ENCODE data around the gene COX7B. TPM values are rescaled to one million over a fixed set of nuclear protein-coding genes. Genes with fewer than 3 reads are reported as not detected.
A peak's percentile ranks its signal among the peaks of the same experiment; 100 is the strongest.
"Not testable (repeated sequence)": the region's sequence is repeated elsewhere in the genome, so short reads cannot be mapped to it uniquely, and the experiment has no call there.

COX7B gene
- total RNA-seq (2022) (245 and 344 TPM in 2 replicates), Bru-seq, nascent RNA (percentile 92 among the genes with signal in this experiment), BruChase-seq, experiment 1, labeled RNA remaining after a 6-hour chase (percentile 85 among the genes with signal in this experiment), BruChase-seq, experiment 2, labeled RNA remaining after a 2-hour chase (percentile 88 among the genes with signal in this experiment)
- long read RNA-seq, transcript COX7B-203 (3 exons, 2,471 nt): major isoform, 311 of 326 reads
- long read RNA-seq, partial matches to known transcripts: 4 of 326 reads
- long read RNA-seq, other reads (novel, unspliced or antisense): 5 of 326 reads

DNA sequence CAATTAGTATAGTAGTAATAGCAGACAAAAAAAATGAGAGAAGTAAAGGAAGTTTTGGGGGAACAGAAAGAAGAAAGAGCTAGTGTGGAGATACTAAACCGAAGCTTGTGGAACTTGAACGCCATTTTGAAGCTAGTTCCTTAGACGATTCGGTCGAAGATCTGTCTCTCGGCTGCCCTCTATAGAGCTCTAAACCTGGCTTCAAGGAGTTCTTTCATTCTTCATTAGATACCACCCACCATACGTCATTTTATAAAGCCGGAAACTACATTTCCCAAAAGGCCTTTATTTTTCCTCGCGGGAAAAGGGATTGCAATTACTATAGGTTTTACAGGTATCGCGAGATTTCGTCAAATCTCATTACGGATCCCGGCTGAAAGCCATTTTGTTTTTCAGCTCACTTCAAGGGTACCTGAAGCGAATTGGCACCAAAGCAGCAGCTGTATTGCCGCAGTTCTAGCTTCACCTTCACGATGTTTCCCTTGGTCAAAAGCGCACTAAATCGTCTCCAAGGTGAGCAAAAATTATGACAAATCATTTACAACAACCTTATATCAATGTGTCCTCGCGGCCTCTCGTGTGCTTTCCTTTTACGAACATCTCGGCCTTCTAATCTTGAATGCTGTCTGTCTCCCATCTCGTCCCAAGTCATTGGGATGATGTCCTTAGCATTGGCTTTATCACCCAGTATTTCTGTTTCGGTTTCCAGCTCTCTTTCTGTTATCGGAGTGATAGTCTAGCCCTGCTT, at the start of gene COX7B:
TSS of gene COX7B (plus strand) at position 388 of the 748 bp plus-strand sequence. CDS start at position 474, 86 bp downstream.
- peak; percentile 16 for TF ChIP-seq CTCF (IDR thresholded peaks at IDR 0.05; ENCODE audit: unreplicated experiment)
- no TSS peak for BruUV-seq (replicated peaks)
- ChIA-PET CTCF (interaction anchor here (0.5 to 2.4 kb wide), 11 partner anchors 10 to 1663 kb away, joined by 3 to 11 read pairs (median 3); partner anchors contain the start of gene ATP7A), POLR2A (interaction anchor here (0.7 to 3.1 kb wide), 15 partner anchors 11 to 431 kb away, joined by 3 to 77 read pairs (median 3); partner anchors contain the start of genes ATP7A and PGK1)
- intact Hi-C loops (cut with micrococcal nuclease): no loop called here
- Mint-ChIP-seq H3K27ac (ENCODE audit: low read depth, unreplicated experiment) (peak within 1 kb of the TSS; percentile 98), H3K27me3 (ENCODE audit: insufficient read depth, unreplicated experiment) (no peaks in the 10 kb centered on the region), H3K9me3 (ENCODE audit: unreplicated experiment) (no peaks in the 10 kb centered on the region), H3K4me3 (ENCODE audit: unreplicated experiment) (peak within 1 kb of the TSS; percentile 91), H3K4me1 (ENCODE audit: insufficient read depth, unreplicated experiment) (peaks cover 4% of the 10 kb centered on the region), H3K36me3 (ENCODE audit: insufficient read depth, unreplicated experiment) (peaks cover 34% of the 10 kb centered on the region)
- peak; percentile 94 for DNase-seq (ENCODE audit: unreplicated experiment)

GRCh38 chrX:77875372-77875771, 23.9 kb upstream of the COX7B start:
- H3K9me3 Mint-ChIP-seq (ENCODE audit: unreplicated experiment): no peaks in the 10 kb centered on the region

DNA sequence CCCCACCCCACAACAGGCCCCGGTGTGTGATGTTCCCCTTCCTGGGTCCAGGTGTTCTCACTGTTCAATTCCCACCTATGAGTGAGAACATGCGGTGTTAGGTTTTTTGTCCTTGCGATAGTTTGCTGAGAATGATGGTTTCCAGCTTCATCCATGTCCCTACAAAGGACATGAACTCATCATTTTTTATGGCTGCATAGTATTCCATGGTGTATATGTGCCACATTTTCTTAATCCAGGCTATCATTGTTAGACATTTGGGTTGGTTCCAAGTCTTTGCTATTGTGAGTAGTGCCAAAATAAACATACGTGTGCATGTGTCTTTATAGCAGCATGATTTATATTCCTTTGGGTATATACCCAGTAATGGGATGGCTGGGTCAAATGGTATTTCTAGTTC, 17.9 kb upstream of the COX7B start:
- H3K4me3 Mint-ChIP-seq (ENCODE audit: unreplicated experiment); BruUV-seq (replicated peaks); intact Hi-C loops (cut with micrococcal nuclease); POLR2A ChIA-PET; DNase-seq (ENCODE audit: unreplicated experiment); H3K27me3 Mint-ChIP-seq (ENCODE audit: insufficient read depth, unreplicated experiment); CTCF ChIA-PET; H3K9me3 Mint-ChIP-seq (ENCODE audit: unreplicated experiment); H3K27ac Mint-ChIP-seq (ENCODE audit: low read depth, unreplicated experiment); H3K4me1 Mint-ChIP-seq (ENCODE audit: insufficient read depth, unreplicated experiment): not testable (repeated sequence)
- H3K36me3 Mint-ChIP-seq (ENCODE audit: insufficient read depth, unreplicated experiment): peaks cover 18% of the 10 kb centered on the region

More at GRCh38 chrX:77875372-77875771, 23.9 kb upstream of the COX7B start:
- DNase-seq (ENCODE audit: unreplicated experiment): no peak
- no TSS peak for BruUV-seq (replicated peaks)
- ChIA-PET POLR2A (no interaction called here), CTCF (interaction anchor here (0.5 to 0.6 kb wide), 2 partner anchors 63 to 149 kb away, joined by 3 read pairs; no protein-coding TSS in a partner anchor)
- Mint-ChIP-seq H3K27ac (ENCODE audit: low read depth, unreplicated experiment) (no peak overlapping the region), H3K4me1 (ENCODE audit: insufficient read depth, unreplicated experiment) (no peaks in the 10 kb centered on the region), H3K36me3 (ENCODE audit: insufficient read depth, unreplicated experiment) (peaks cover 49% of the 10 kb centered on the region), H3K27me3 (ENCODE audit: insufficient read depth, unreplicated experiment) (no peaks in the 10 kb centered on the region), H3K4me3 (ENCODE audit: unreplicated experiment) (no peak overlapping the region)
- TF ChIP-seq CTCF (IDR thresholded peaks at IDR 0.05; ENCODE audit: unreplicated experiment): no peak
- intact Hi-C loops (cut with micrococcal nuclease): no loop called here

DNA sequence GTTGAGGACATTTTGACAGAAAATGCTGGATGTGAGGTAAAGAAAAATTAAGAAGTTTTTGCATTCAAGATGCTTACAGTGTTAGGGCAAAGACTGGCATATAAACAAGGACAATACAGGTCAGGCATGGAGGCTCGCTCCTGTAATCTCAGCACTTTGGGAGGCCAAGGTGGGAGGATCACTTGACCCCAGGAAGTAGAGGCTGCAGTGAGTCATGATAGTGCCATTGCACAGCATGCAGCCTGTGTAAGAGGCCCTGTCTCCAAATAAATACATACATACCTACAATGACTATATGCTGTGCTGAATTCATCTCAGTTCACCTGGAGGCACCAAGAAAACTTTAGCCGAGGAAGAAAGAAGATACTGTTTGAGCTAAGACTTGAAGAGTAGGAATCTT, 6.4 kb upstream of the COX7B start:
- intact Hi-C loops (cut with micrococcal nuclease): no loop called here
- H3K27ac Mint-ChIP-seq (ENCODE audit: low read depth, unreplicated experiment): no peak overlapping the region
- CTCF ChIA-PET: interaction anchor here (0.6 kb wide), 1 partner anchor 136 kb away, joined by 3 read pairs; no protein-coding TSS in a partner anchor

More for the DNA sequence above, 6.4 kb upstream of the COX7B start:
- Mint-ChIP-seq H3K9me3 (ENCODE audit: unreplicated experiment) (no peaks in the 10 kb centered on the region), H3K36me3 (ENCODE audit: insufficient read depth, unreplicated experiment) (no peaks in the 10 kb centered on the region), H3K4me1 (ENCODE audit: insufficient read depth, unreplicated experiment) (no peaks in the 10 kb centered on the region), H3K27me3 (ENCODE audit: insufficient read depth, unreplicated experiment) (no peaks in the 10 kb centered on the region), H3K4me3 (ENCODE audit: unreplicated experiment) (peak overlapping the region; percentile 90)
- no peak for TF ChIP-seq CTCF (IDR thresholded peaks at IDR 0.05; ENCODE audit: unreplicated experiment)
- POLR2A ChIA-PET: interaction anchor here (0.6 kb wide), 1 partner anchor 220 kb away, joined by 4 read pairs; no protein-coding TSS in a partner anchor
- DNase-seq (ENCODE audit: unreplicated experiment): no peak
- BruUV-seq (replicated peaks): no TSS peak

Data from MCF 10A (cell line).